Cardiac muscle cell (in vitro differentiated cells and primary cell): Measurements from ENCODE around the gene PPP1R1B. TPM values are rescaled to one million over a fixed set of nuclear protein-coding genes. Genes with fewer than 3 reads are reported as not detected.
A peak's percentile ranks its signal among the peaks of the same experiment; 100 is the strongest.

Source experiments
- DNase-seq, 2 donors: peaks; one replicate each; pipeline versions ENCODE4 v3.0.0 to v3.0.0-alpha.2; 2010 to 2017; ENCODE audit warnings: low read depth in 1 of 2, low spot score in 1 of 2
- H3K27ac ChIP-seq: fragments of 200-600 bp; sonication (generic); 2 replicates; pipeline ENCODE4 v1.5.1; 2016
- H3K27me3 ChIP-seq: fragments of 200-600 bp; sonication (generic); 2 replicates; pipeline ENCODE4 v1.6.0; 2016; ENCODE audit warnings: control low read depth
- H3K36me3 ChIP-seq: fragments of 200-600 bp; sonication (generic); 2 replicates; pipeline ENCODE4 v1.5.1; 2016; ENCODE audit warnings: control low read depth
- H3K4me1 ChIP-seq: fragments of 200-600 bp; sonication (generic); 2 replicates; pipeline ENCODE4 v1.8.1; 2017; ENCODE audit warnings: low read depth, mild to moderate bottlenecking, mixed run types
- H3K4me3 ChIP-seq: fragments of 200-600 bp; sonication (generic); 2 replicates; pipeline ENCODE4 v1.5.1; 2016; ENCODE audit warnings: mild to moderate bottlenecking
- H3K9me3 ChIP-seq: fragments of 200-600 bp; sonication (generic); 2 replicates; pipeline ENCODE4 v1.5.1; 2017; ENCODE audit warnings: low read depth, mild to moderate bottlenecking, control low read depth
- polyA plus RNA-seq: library from polyadenylated mRNA; unstranded; fragments of >200 nt; fragmentation: Nextera tagmentation; extraction: Ambion mirVana; gene quantifications from 2 replicates; pipeline ENCODE4 v1.2.1, GENCODE V29; 2016
- total RNA-seq: library from RNA; depleted of rRNA; stranded (reverse); fragments of >200 nt; gene quantifications from 2 replicates; pipeline ENCODE4 v1.2.3, GENCODE V29; 2016
- TF ChIP-seq, protein P1 (sequence below): IDR thresholded peaks from 2 replicates; pipeline ENCODE4 v1.5.1; 2012; ENCODE audit warnings: low read depth, mild to moderate bottlenecking, low read length

PPP1R1B gene
- total and polyA plus RNA-seq, 2 experiments from 2014 or later = 7.6 to 17.7 TPM

DNA sequence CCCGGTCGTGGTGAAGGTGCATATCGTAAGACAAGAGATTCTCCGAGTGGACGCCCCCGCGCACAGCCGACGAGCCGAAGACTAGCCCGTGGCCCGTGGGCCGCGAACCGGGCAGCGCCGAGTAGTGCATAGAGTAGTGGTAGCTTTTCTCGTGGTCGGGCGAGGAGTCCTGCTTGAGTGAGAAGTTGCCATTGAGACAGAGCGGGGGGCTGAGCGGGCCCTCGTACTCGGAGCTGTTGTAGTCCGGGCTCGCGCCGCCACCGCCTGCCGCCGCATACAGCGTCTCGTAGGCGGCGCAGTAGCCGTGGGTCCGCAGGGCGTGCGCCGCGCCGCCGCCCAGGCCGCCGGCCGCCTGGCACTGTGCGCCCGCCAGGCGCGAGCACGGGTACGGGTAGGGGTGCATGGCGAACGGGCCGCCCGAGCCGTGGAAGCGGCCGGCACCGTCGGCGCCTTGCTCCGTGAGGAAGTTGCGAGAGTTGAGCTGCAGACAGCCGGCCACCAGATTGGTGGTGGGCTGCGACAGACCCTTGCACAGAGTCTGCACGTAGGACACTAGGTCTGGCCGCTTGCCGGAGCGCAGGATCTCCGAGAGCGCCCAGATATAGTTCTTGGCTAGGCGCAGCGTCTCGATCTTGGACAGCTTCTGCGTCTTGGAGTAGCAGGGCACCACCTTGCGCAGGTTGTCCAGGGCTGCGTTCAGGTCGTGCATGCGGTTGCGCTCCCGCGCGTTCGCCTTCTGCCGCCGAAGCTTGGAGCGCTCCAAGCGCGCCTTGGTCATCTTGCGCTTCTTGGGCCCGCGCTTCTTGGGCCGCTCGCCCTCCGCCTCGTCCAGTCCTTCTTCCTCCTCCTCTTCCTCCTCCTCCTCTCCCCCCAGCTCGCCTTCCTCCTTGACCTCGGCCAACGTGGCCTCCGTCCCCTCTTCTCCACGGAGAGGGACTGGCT, 21.0 kb upstream of the PPP1R1B start:
- Histone ChIP-seq H3K36me3 (no peaks in the 10 kb centered on the region), H3K27ac (no peak overlapping the region), H3K27me3 (peaks cover 100% of the 10 kb centered on the region), H3K4me3 (no peak overlapping the region), H3K9me3 (no peaks in the 10 kb centered on the region), H3K4me1 (peaks cover 4% of the 10 kb centered on the region)
- DNase-seq = peak in 1 of 2 donors; percentile 43
- TF ChIP-seq, protein P1, sequence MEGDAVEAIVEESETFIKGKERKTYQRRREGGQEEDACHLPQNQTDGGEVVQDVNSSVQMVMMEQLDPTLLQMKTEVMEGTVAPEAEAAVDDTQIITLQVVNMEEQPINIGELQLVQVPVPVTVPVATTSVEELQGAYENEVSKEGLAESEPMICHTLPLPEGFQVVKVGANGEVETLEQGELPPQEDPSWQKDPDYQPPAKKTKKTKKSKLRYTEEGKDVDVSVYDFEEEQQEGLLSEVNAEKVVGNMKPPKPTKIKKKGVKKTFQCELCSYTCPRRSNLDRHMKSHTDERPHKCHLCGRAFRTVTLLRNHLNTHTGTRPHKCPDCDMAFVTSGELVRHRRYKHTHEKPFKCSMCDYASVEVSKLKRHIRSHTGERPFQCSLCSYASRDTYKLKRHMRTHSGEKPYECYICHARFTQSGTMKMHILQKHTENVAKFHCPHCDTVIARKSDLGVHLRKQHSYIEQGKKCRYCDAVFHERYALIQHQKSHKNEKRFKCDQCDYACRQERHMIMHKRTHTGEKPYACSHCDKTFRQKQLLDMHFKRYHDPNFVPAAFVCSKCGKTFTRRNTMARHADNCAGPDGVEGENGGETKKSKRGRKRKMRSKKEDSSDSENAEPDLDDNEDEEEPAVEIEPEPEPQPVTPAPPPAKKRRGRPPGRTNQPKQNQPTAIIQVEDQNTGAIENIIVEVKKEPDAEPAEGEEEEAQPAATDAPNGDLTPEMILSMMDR = no peak

DNA sequence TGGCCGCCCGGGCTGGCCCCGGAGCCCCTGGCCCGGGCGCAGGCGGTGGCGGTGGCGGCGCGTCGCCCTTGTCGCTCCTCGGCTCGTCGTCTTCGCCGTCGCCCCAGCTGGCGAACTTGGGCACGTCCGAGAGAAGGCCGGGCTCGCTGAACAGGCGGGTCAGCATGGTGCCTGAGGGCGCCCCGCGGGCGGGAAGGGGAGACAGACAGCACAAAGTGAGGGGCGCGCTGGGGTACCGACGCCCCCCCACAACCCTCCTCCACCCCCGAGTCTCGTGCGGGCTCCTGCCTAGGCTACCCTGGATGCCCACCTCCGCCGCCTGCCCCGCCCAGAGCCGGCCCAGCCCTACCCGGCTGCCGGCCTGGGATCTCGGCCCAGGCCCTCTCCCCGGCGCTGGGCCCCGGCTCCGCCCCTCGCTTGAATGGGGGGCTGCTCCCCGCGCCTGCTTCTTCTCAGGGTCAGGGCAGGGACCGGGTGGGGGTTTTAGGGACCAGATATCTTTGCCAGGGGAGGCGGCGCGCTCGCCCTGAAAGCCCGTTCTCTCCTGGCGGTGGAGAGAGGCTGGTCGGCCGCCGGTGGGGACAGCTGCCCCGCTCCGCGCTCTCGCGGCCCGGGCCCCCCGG, 20.2 kb upstream of the PPP1R1B start:
- TF ChIP-seq, protein P1 = no peak
- Histone ChIP-seq H3K27me3 (peaks cover 100% of the 10 kb centered on the region), H3K9me3 (no peaks in the 10 kb centered on the region), H3K4me1 (peaks cover 4% of the 10 kb centered on the region), H3K36me3 (no peaks in the 10 kb centered on the region), H3K4me3 (no peak overlapping the region), H3K27ac (no peak overlapping the region)
- no peak for DNase-seq

DNA sequence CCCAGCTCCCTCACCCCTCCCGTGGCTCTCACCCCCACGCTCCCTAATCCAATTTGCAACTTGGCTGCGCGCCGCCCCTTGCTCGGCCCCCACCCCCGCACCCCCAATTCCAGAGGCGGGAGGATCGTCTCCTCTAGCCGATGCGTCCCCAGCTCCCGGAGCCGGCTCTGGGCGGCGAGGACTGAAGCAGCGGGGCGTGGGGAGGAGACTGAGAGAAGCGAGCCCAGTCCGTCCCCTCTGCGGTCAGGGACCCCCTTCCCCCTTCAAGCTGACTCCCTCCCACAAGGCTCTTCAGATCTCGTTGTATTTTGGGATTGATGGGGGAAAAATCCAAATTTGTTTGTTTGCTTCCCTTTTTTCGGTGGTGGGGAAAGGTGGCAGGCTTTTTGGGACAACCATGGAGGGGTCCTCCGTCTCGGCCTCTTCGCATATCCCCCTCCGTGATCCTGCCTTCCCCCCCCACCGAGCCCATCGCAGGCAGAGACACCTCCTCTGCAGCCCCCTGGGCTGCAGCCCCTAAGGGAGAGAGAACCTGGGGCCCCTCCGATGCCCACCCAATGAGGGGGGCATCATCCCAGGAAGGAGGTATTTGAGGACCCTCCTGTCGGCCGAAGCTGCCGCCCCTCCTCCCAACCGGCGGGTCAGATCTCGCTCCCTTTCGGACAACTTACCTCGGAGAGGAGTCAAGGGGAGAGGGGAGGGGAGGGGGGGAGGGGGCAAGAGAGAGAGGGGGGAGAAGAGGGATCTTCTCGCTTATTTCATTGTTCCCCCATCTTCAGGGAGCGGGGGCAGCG, 19.5 kb upstream of the PPP1R1B start:
- H3K9me3 ChIP-seq = no peaks in the 10 kb centered on the region
- DNase-seq = no peak
- H3K36me3 ChIP-seq = no peaks in the 10 kb centered on the region
- TF ChIP-seq, protein P1 = no peak
- H3K4me3 ChIP-seq = no peak overlapping the region
- H3K4me1 ChIP-seq = peaks cover 4% of the 10 kb centered on the region
- H3K27me3 ChIP-seq = peaks cover 100% of the 10 kb centered on the region
- H3K27ac ChIP-seq = no peak overlapping the region

DNA sequence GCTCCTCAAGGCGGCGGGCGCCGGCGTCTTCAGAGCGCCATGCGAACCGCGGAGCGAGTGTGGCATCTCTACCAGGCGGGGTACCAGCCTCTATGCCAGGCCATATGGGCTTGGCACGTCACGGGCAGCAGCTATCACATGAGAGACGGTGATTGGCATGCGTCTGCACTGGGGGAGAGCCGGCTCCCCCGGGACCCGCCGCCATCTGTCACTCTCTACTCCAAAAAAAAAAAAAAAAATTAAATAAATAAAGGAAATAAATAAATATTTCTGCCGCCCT, 19.0 kb upstream of the PPP1R1B start, which contains the start of gene NEUROD2:
TSS of gene NEUROD2 (minus strand) at position 70 of the 280 bp plus-strand sequence. CDS start 1,321 bp downstream, outside the sequence.
- no peak within 1 kb of the TSS for H3K27ac ChIP-seq
- TF ChIP-seq, protein P1 = no peak
- no peak for DNase-seq
- H3K4me1 ChIP-seq = peaks cover 4% of the 10 kb centered on the region
- H3K9me3 ChIP-seq = no peaks in the 10 kb centered on the region
- H3K36me3 ChIP-seq = no peaks in the 10 kb centered on the region
- H3K4me3 ChIP-seq = no peak within 1 kb of the TSS
- H3K27me3 ChIP-seq = peaks cover 100% of the 10 kb centered on the region

DNA sequence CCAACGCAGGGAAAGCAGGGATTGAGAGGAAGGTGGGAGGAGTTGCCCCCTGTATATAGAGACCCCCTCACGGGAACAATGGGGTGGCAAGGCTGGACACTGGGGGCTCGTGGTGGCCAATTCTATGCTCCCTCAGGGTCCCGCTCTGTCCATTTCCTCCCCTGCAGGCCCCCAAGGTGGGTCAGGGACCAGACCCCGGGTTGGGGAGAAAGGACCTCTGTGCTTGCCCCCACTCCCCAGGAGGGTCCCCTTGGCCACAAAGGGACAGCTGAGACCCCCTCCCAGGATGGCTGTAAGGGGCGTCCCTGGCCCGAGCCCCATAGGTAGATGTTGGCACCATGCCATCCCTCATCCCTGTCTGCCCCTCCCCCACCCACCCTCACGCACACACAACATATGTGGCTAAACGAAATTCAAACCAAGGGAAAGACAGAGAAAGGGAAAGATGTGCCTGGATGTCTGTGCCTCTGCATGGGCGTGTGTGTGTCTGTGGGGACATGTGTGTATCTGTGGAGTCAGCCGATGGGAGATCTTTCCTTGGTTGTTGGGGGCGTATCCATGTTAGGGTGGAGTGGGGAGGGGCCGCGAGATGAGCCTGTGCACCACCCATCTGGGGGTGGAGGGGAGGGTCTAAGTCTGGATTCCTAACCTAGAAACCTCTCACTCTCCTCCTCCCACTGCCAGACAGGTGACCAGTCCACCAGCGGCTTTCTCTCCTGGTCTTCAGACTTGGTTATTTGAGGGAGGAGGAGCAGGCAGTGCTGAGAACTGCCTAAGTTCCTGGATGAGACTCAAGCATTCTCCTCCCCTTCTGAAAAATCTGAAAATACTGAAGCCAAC, 18.4 kb upstream of the PPP1R1B start:
- H3K27me3 ChIP-seq = peaks cover 100% of the 10 kb centered on the region
- no peaks in the 10 kb centered on the region for H3K9me3 ChIP-seq
- no peak for DNase-seq
- H3K4me1 ChIP-seq = peaks cover 4% of the 10 kb centered on the region
- no peak overlapping the region for H3K4me3 ChIP-seq
- TF ChIP-seq, protein P1 = no peak
- no peaks in the 10 kb centered on the region for H3K36me3 ChIP-seq
- H3K27ac ChIP-seq = no peak overlapping the region
